HG03521 (cell line): Measurements from ENCODE around the gene AGAP1.

Experiments used
- ATAC-seq: cut with Tn5 transposase; IDR thresholded peaks from one replicate; pipeline ENCODE4 v1.9.1; 2021; ENCODE audit warnings: mild to moderate bottlenecking, moderate library complexity; ENCODE audit not compliant: unreplicated experiment

Gene AGAP1

GRCh38 chr2:235507928-235508327 lies 14.1 kb downstream of the AGAP1 start:
- no peak for ATAC-seq

DNA sequence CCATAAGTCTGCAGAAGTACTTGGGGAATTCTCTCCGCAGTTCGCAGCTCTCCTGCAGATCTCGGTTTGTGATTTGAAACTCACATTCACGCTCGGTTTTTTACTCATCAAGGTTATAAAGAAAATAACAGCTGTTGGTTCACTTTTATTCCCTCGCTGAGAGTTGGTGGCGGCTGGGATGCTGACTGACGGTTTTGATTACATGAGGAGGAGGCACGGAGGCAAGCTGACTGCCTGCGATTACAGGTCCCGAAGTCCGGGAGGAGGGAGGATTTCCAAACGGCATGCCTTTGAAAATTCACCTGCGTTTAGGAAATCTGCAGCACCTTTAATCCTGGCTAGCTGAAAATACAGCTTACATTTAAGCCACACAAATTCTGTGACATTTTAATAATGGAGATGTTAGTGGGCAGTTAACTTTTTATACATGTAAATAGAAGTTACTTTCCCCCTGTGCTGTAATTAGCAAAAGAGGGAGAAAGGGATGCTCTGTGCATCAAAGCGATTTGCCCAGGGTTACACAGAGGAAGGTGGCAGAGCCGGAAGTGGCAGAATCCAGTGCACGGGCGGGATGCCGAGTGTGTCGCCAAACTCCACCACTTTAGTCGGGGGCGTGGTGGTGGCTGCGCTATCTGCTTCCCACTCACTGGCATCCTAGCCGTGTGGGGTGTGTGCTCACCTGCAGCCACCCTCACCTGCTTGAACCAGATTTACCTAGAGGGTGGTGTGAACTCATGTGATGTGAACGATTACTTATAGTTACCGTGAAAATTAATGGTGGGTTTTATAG lies 14.7 kb downstream of the AGAP1 start:
- no peak for ATAC-seq

DNA sequence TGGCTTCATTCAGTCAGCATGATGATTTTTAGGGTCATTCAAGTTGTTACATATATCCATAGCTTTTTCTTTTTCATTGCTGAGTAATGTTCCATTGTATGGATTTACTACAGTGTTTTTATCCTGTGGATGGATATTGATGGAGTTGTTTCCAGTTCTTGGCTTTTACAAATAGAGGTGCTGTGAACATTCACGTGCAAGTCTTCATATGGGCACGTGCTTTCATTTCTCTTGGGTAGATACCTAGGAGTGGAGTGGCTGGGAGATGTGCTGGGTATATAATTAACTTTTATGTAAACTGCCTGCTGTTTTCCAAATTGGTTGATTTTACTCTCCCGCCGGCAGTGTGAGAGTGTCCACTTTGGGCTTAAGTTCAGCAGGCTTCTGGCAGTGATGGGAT lies 16.5 kb downstream of the AGAP1 start:
- no peak for ATAC-seq

DNA sequence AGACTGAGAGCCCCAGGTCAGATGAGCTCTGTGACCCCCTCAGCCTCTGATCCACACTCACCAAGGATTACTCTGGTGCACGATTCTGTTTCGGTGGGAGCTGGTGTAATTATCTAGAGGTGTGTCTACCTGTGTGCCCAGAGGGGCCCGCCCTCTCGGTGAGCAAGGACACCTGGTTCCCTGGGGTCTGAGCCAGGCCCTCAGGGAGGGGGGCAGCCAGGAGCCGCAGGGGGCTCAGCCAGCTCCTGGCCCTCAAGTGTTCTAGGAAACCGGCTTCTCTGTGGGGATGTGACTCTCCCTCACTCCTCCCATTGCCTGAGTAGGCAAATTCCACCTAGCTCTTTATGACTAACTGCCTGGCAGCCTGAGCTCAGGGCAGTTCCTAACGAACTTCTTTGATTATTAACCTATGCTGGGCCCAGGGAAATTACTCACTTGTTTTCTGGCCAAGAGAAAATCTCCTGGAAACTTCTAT lies 17.4 kb downstream of the AGAP1 start:
- ATAC-seq: no peak

DNA sequence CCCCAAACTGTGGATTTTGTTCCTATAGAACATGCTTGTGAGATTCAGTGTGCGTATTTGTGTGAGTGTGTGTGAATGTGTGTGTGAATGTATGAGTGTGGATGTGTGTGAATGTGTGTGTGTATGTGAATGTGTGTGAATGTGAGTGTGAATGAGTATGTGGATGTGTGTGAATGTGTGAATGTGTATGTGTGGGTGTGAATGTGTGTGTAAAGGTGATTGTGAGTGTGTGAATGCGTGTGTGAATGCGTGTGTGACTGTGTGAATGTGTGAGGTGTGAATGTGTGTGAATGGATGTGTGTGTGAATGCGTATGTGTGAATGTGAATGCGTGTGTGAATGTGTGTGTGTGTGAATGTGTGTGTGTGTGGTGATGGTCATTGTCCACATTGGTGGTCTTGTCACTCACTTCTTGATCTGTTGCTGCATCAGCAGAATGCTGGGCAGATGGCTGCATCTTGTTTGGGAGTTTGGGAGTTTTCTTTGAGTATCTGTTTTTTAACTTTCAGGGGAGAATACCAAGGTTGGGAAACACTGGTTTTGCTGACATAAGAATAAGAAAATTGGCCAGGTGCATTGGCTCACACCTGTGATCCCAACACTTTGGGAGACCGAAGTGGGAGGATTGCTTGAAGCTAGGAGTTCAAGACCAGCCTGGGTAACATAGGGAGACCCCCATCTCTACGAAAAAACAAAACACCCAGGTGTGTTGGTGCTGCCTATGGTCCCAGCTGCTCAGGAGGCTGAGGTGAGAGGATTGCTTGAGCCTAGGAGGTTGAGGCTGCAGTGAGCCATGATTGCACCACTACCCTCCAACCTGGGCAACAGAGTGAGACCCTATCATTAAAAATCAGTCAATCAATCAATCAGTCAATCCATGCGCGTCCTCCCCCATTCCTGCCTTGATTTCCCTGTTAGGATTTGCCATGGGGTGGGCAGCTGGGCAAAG lies 18.2 kb downstream of the AGAP1 start:
- ATAC-seq: no peak

DNA sequence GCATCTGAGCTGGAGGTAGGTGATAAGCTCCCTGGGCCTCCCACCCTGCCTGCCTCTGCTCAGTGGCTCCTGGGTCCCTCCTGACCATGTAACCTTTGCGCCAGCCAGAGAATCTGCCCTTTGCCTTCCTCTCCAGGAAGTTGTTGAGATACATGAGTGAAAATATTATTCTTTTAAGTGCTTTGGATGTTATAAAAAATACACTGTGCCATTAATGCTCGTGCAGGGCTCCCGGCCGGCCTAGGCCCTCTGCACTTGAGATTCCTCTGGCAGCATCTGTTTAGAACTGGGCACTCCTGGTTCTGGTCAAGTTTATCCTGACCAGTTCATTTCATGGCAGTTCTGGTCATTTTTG lies 18.8 kb downstream of the AGAP1 start:
- ATAC-seq: no peak

DNA sequence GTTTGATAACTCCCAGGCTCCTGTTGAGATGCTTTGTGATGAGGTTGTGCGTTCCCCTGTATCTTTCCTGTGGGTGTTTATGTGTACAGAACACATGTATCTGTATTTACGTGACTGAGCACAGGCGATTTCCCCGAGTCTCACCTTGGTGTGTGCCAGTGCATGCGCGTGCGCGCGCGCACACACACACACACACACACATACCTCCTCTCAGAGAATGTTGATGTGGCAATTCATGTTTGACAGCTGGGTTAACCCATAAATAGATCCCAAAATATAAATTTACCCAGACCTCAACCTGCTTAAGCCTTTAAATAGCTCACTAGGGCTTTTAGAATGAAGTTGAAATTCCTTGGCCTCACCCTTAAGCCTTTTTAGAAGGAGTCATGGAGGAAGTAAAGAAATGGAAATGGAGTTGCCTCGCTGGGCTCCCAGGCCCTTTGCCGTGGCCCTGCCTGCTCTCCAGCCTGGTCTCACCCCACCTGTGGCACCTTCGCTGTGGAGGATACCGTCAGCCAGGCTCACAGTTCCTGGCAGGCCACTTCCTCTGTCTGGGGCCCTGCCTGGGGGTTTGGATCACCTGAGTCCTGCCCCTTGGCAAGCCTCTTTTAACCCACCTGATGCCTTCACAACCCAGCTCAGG lies 20.3 kb downstream of the AGAP1 start:
- no peak for ATAC-seq

- ATAC-seq: no peak
Observed at GRCh38 chr2:235514627-235515363, 21.0 kb downstream of the AGAP1 start.

- ATAC-seq: no peak
Observed at GRCh38 chr2:235515364-235515742, 21.5 kb downstream of the AGAP1 start.

GRCh38 chr2:235515821-235516220 lies 22.0 kb downstream of the AGAP1 start:
- no peak for ATAC-seq

DNA sequence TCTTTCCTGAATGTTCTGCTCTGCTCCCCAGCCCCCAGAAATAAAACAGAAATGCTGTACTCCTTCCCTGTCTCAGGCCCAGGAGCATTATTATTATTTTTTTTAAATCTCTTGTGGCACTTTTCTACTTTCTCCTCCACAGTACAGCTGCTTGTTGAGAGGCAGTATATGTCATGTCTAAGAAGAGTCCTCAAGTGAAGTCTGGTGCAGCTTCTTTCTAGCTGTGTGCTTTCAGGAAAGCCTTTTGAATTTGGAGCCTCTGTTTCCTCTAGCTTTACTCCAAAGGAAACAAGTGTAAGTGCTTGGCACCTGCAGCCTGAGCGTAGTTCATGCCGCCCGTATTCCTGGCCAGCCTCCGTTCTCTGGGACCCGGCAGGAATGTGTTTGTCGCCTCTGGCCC lies 22.4 kb downstream of the AGAP1 start:
- no peak for ATAC-seq

DNA sequence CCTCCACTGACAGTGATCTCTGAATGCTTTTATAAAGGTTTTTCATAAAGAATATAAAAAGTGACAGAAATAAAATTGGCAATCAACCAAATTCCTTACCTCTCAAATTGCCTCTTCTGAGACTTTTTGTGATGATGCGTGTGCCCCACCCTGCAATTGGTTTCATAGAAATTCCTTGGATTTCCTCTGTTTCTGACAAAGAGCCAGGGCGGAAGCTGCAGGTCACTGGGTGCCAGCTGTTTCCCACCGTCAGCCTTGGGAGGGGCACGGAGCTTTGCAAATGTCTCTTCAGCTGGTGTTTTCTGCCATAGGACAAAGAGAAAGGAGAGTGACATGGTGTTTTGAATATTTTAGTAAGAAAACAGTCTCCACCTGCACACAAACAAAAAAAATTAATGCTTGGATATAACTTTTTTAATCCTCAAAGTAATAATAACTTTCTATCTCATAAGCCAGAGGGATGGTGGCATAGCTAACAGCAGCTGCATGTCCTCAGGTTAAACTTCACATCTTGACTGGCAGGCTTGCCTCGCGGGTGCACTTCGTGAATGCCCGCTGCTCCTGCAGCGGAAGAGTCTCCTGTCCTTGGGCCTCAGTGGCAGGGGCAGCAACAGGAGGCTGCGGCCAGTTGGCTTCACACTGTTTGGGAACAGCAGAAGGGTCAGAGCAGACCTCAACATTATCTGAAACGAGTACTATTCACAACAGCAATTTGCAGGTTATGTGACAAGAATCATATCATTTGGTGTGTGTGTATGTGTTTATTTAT lies 24.7 kb downstream of the AGAP1 start:
- ATAC-seq: no peak

DNA sequence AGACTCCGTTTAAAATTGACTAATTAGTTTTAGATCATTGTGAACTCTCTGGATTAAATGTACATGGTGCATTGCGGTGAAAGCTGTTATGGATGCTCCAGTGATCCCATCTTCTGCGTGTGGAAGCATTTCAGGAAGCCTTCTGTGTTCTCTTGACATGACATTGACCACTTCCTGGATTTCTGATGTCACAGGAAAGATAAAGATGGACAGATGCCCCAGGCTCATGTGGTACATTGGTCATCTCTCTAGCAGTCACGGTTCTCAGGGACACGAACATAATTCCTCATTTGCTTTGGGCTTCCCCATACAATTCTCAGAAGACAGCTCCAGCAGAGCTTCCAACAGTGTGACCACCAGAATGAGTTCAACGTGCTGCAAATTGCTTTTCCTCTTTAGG lies 26.9 kb downstream of the AGAP1 start:
- ATAC-seq: no peak

DNA sequence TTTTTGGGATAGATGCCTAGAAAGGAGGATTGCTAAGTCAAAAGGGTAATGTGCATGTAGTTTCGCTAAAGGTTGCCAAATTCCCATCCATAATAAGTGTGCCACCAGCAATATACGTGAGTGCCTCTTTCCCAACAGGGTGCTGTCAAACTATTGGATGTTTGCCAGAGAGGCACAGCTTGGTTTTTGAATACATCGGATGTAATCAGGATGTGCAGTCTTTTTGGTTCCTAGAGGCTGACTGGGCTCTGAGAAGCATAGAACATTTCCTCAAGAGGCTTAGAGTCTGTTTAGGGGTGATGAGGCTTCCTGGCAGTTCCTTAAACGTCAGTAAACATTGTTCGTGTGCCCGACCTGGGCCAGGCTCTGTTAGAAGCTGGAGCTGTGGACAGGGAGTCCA lies 28.0 kb downstream of the AGAP1 start:
- no peak for ATAC-seq

- ATAC-seq: no peak
Observed at GRCh38 chr2:235523021-235523420, 29.2 kb downstream of the AGAP1 start.

- ATAC-seq: no peak
Observed at GRCh38 chr2:235523486-235524150, 29.8 kb downstream of the AGAP1 start.

GRCh38 chr2:235526166-235526565 lies 32.3 kb downstream of the AGAP1 start:
- ATAC-seq: no peak

DNA sequence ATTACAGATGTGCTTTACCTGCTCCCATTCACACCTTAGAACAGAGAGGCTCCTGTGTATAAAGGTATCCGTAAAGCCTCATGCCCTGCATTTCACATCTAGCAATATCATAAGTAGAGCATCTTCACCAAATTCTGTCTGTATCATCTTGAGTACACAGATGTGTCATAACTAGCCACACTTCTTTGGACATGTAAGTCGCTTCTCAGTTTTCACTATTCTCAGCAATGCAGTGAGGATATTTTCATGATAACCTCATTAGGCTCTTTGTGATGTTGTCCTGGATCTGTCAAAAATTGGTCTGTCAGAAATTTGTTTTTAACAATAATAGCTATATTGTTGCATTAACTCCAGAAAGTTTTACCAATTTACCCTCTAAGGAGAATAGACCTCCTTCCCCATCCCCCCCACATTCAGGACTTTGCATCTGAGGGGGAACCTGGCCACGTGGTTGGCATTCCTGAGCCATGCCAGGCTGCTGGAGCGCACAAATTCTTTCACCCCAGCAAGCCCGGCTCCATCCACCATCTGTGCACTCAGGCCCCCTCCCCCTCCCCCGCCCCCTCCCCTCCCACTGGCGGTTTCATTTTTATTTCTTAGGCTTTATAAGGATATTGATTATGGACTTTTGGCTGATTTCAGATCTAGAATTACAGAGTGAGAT lies 34.1 kb downstream of the AGAP1 start:
- no peak for ATAC-seq

DNA sequence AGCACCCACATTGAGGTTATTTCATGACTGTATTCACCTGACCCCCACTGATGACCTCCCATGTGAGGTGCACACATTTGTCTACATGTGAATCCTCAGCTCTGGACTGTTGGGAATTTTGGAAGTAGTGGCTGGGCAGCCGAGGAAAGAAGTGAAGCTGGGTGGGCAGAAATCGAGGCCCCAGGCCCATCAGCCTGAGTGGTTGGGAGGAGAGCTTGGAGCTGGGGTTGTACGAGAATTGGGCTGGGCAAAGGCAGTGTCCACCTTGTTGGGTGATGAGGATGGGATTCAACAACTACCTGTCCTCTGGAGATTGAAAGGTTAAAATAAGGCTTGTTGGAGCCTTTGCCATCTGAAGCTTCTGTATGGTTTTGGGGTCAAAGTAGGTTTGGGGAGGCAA lies 35.8 kb downstream of the AGAP1 start:
- no peak for ATAC-seq
